H1 (cell line): ENCODE measurements around the gene AQP6. TPM values are rescaled to one million over a fixed set of nuclear protein-coding genes. Genes with fewer than 3 reads are reported as not detected.

ENCODE experiments used
- CTCF ChIA-PET: fragments of 300-600 bp; sonication (Branson Sonifier 250); formaldehyde crosslinking; loops from one replicate; lab custom pipeline; 2021; ENCODE audit not compliant: partially characterized antibody; lab: Charles Lee
- POLR2A ChIA-PET: fragments of 300-600 bp; sonication (Branson Sonifier 250); formaldehyde crosslinking; loops from one replicate; lab custom pipeline; 2021; ENCODE audit warnings: inconsistent platforms; ENCODE audit not compliant: partially characterized antibody; lab: Charles Lee
- DNase-seq, 2 experiments: peaks; one replicate each; pipeline versions ENCODE4 v3.0.0 to v3.0.0-alpha.2; 2010 to 2022; ENCODE audit warnings: low spot score in 2 of 2, low read depth in 1 of 2, mixed read lengths in 1 of 2
- FAIRE-seq: peaks from 2 replicates; lab custom pipeline; 2011; peaks lifted over from hg19 to GRCh38; lab: Jason Lieb, UNC
- H2AFZ ChIP-seq: 2 replicates; pipeline ENCODE4 v1.8.1; 2012; ENCODE audit warnings: low read length, inconsistent platforms
- H2AK5ac ChIP-seq: 2 replicates; pipeline ENCODE4 v1.6.1; 2013; ENCODE audit warnings: low read depth, low read length
- H2BK120ac ChIP-seq: replicated peaks from 2 replicates; pipeline ENCODE3; 2013; ENCODE audit warnings: low read depth, low read length, inconsistent platforms
- H2BK12ac ChIP-seq: 2 replicates; pipeline ENCODE4 v1.6.1; 2013; ENCODE audit warnings: low read depth, low read length
- H2BK15ac ChIP-seq: 2 replicates; pipeline ENCODE4 v1.6.1; 2013; ENCODE audit warnings: low read length
- H2BK20ac ChIP-seq: 2 replicates; pipeline ENCODE4 v1.6.1; 2013; ENCODE audit warnings: low read length
- H2BK5ac ChIP-seq: 2 replicates; pipeline ENCODE4 v1.6.1; 2013; ENCODE audit warnings: low read depth, low read length
- H3K14ac ChIP-seq: 2 replicates; pipeline ENCODE4 v1.6.1; 2013; ENCODE audit warnings: inconsistent platforms; ENCODE audit not compliant: insufficient read length
- H3K18ac ChIP-seq: 2 replicates; pipeline ENCODE4 v1.6.1; 2013; ENCODE audit warnings: low read length; ENCODE audit errors: extremely low read depth
- H3K23ac ChIP-seq: 2 replicates; pipeline ENCODE4 v1.6.1; 2013; ENCODE audit warnings: inconsistent platforms; ENCODE audit not compliant: insufficient read length
- H3K23me2 ChIP-seq: 2 replicates; pipeline ENCODE4 v1.6.1; 2013; ENCODE audit warnings: low read depth, low read length
- H3K27ac ChIP-seq: 2 replicates; pipeline ENCODE4 v1.6.1; 2011; ENCODE audit warnings: low read depth, low read length, inconsistent platforms
- H3K27me3 ChIP-seq, 4 experiments: replicated peaks in 1 of 4; 1 replicate in 1 of 4; 2 replicates in 3 of 4; pipeline versions ENCODE4 v1.6.1 to v1.8.1; 2011 to 2013; ENCODE audit warnings: low read length in 3 of 4, mild to moderate bottlenecking in 3 of 4, inconsistent platforms in 2 of 4, mixed read lengths in 2 of 4, moderate library complexity in 1 of 4; ENCODE audit not compliant: control insufficient read depth in 3 of 4, insufficient read depth in 3 of 4; ENCODE audit errors: extremely low read depth in 1 of 4
- H3K36me3 ChIP-seq, 4 experiments: 2 replicates each; pipeline versions ENCODE4 v1.6.1 to v1.8.1; 2011 to 2013; ENCODE audit warnings: mild to moderate bottlenecking in 4 of 4, low read length in 3 of 4, moderate library complexity in 2 of 4, control low read depth in 1 of 4, inconsistent platforms in 1 of 4; ENCODE audit not compliant: insufficient read depth in 4 of 4, control insufficient read depth in 2 of 4
- H3K4ac ChIP-seq: replicated peaks from 2 replicates; pipeline ENCODE3; 2013; ENCODE audit warnings: low read length, low read depth, mixed read lengths, inconsistent platforms; ENCODE audit not compliant: insufficient read length
- H3K4me1 ChIP-seq, 4 experiments: replicated peaks in 1 of 4; 1 replicate in 1 of 4; 2 replicates in 3 of 4; pipeline versions ENCODE4 v1.6.1 to v1.8.1; 2011 to 2013; ENCODE audit warnings: low read length in 3 of 4, inconsistent platforms in 2 of 4, mixed read lengths in 1 of 4; ENCODE audit not compliant: insufficient read depth in 4 of 4, control insufficient read depth in 3 of 4
- H3K4me2 ChIP-seq, 2 experiments: 2 replicates each; pipeline versions ENCODE4 v1.6.1 to v1.8.1; 2011 to 2013; ENCODE audit warnings: low read depth in 2 of 2, low read length in 2 of 2, control low read depth in 1 of 2, inconsistent platforms in 1 of 2, mild to moderate bottlenecking in 1 of 2; ENCODE audit not compliant: insufficient read depth in 1 of 2
- H3K4me3 ChIP-seq, 4 experiments: fragments of 200-600, 300-600 bp in 1 of 4; sonication (generic), shearing (Covaris generic), sonication (Bioruptor Twin) in 1 of 4; 2 replicates each; pipeline versions ENCODE4 v1.5.1 to v1.8.1; 2011 to 2016; ENCODE audit warnings: low read length in 4 of 4, low read depth in 3 of 4, control low read depth in 2 of 4, inconsistent platforms in 2 of 4, mild to moderate bottlenecking in 2 of 4, mixed read lengths in 1 of 4, moderate library complexity in 1 of 4; ENCODE audit not compliant: insufficient read depth in 2 of 4; ENCODE audit errors: extremely low read depth in 1 of 4
- H3K56ac ChIP-seq: replicated peaks from 2 replicates; pipeline ENCODE3; 2013; ENCODE audit warnings: low read depth, mild to moderate bottlenecking, mixed read lengths, low read length, inconsistent platforms; ENCODE audit not compliant: insufficient read length
- H3K79me1 ChIP-seq: 2 replicates; pipeline ENCODE4 v1.6.1; 2013; ENCODE audit warnings: low read depth, low read length, control low read depth
- H3K79me2 ChIP-seq, 2 experiments: 2 replicates each; pipeline versions ENCODE4 v1.6.1 to v1.8.1; 2012 to 2013; ENCODE audit warnings: low read length in 2 of 2, mild to moderate bottlenecking in 2 of 2, inconsistent platforms in 1 of 2; ENCODE audit not compliant: insufficient read depth in 2 of 2, control insufficient read depth in 1 of 2
- H3K9ac ChIP-seq, 4 experiments: replicated peaks in 1 of 4; 1 replicate in 1 of 4; 2 replicates in 3 of 4; pipeline versions ENCODE4 v1.6.1 to v1.8.1; 2011 to 2013; ENCODE audit warnings: low read depth in 3 of 4, low read length in 3 of 4, control low read depth in 2 of 4, mild to moderate bottlenecking in 2 of 4, moderate library complexity in 2 of 4, inconsistent platforms in 1 of 4; ENCODE audit errors: extremely low read depth in 1 of 4
- H3K9me3 ChIP-seq, 2 experiments: 2 replicates each; pipeline versions ENCODE4 v1.6.1 to v1.8.1; 2012 to 2013; ENCODE audit warnings: mild to moderate bottlenecking in 2 of 2, moderate library complexity in 2 of 2, control low read depth in 1 of 2, inconsistent platforms in 1 of 2, low read depth in 1 of 2, low read length in 1 of 2, mixed read lengths in 1 of 2; ENCODE audit not compliant: insufficient read depth in 2 of 2
- H4K20me1 ChIP-seq, 2 experiments: replicated peaks in 1 of 2; 2 replicates each; pipeline versions ENCODE3 to v1.8.1; 2011 to 2013; ENCODE audit warnings: inconsistent platforms in 2 of 2, low read length in 2 of 2, mild to moderate bottlenecking in 1 of 2; ENCODE audit not compliant: insufficient read depth in 2 of 2, control insufficient read depth in 1 of 2
- H4K5ac ChIP-seq: 2 replicates; pipeline ENCODE4 v1.6.1; 2013; ENCODE audit warnings: low read length, low read depth, mixed read lengths, inconsistent platforms; ENCODE audit not compliant: insufficient read length
- H4K8ac ChIP-seq: 2 replicates; pipeline ENCODE4 v1.8.0; 2013; ENCODE audit warnings: mild to moderate bottlenecking, moderate library complexity, low read length, inconsistent platforms; ENCODE audit not compliant: insufficient read depth; ENCODE audit errors: extremely low read depth
- H4K91ac ChIP-seq: replicated peaks from 2 replicates; pipeline ENCODE3; 2013; ENCODE audit warnings: low read length, mixed read lengths, inconsistent platforms; ENCODE audit not compliant: insufficient read length
- CBX5 ChIP-seq: fragments of 300-800, 300-1000 bp; sonication (generic); IDR thresholded peaks from 2 replicates; pipeline ENCODE4 v1.7.1; 2016; ENCODE audit warnings: antibody characterized with exemption, low read length, low read depth
- CTCF ChIP-seq, 3 experiments: IDR thresholded peaks; 1 replicate in 2 of 3; 2 replicates in 1 of 3; pipeline versions ENCODE4 v1.5.1 to v1.6.1; 2011; ENCODE audit warnings: low read length in 3 of 3, mild to moderate bottlenecking in 3 of 3, inconsistent platforms in 2 of 3, low read depth in 1 of 3, moderate library complexity in 1 of 3; ENCODE audit not compliant: insufficient read depth in 1 of 3; ENCODE audit errors: control extremely low read depth in 1 of 3
- EZH2 ChIP-seq: fragments of 200-600 bp; sonication (generic); IDR thresholded peaks from 2 replicates; pipeline ENCODE4 v1.7.1; 2012; ENCODE audit warnings: low read depth, mild to moderate bottlenecking, moderate library complexity, low read length, inconsistent platforms; ENCODE audit not compliant: severe bottlenecking
- FOSL1 ChIP-seq: IDR thresholded peaks from 2 replicates; pipeline ENCODE4 v1.6.1; 2011; ENCODE audit warnings: mild to moderate bottlenecking, low read depth, low read length, moderate library complexity; ENCODE audit not compliant: insufficient read depth
- JUN ChIP-seq: IDR thresholded peaks from 2 replicates; pipeline ENCODE4 v1.6.1; 2011; ENCODE audit warnings: low read depth, mild to moderate bottlenecking, improper control_type of control experiment, low read length
- PHF8 ChIP-seq: fragments of 200-600 bp; sonication (generic); conservative IDR thresholded peaks from 2 replicates; pipeline ENCODE4 v1.7.1; 2012; ENCODE audit warnings: low read depth, mild to moderate bottlenecking, inconsistent platforms, low read length, moderate library complexity
- POLR2AphosphoS5 ChIP-seq: IDR thresholded peaks from 2 replicates; pipeline ENCODE4 v1.6.1; 2011; ENCODE audit warnings: low read depth, low read length
- RFX5 ChIP-seq: IDR thresholded peaks from 2 replicates; pipeline ENCODE4 v1.6.1; 2011; ENCODE audit warnings: low read depth, low read length, improper control_type of control experiment, borderline replicate concordance
- SAP30 ChIP-seq: fragments of 300-600 bp; sonication (generic); IDR thresholded peaks from 2 replicates; pipeline ENCODE4 v1.7.1; 2012; ENCODE audit warnings: low read length, moderate library complexity, mild to moderate bottlenecking, inconsistent platforms; ENCODE audit not compliant: insufficient read depth, insufficient replicate concordance
- SIRT6 ChIP-seq: IDR thresholded peaks from one replicate; pipeline ENCODE4 v1.7.1; 2012; ENCODE audit warnings: low read length, inconsistent platforms
- TAF1 ChIP-seq: IDR thresholded peaks from 2 replicates; pipeline ENCODE4 v1.6.1; 2011; ENCODE audit warnings: mild to moderate bottlenecking, low read depth, low read length
- TAF7 ChIP-seq: optimal IDR thresholded peaks from 2 replicates; pipeline ENCODE3; 2011; ENCODE audit warnings: low read depth, mild to moderate bottlenecking, inconsistent platforms, low read length, moderate library complexity, borderline replicate concordance
- TCF12 ChIP-seq: IDR thresholded peaks from 2 replicates; pipeline ENCODE4 v1.6.1; 2011; ENCODE audit warnings: low read depth, mild to moderate bottlenecking, low read length
- polyA plus RNA-seq, 7 experiments: library from polyadenylated mRNA; depleted of rRNA in 3 of 7; stranded (reverse) in 5 of 7; unstranded in 2 of 7; fragments of >200 nt in 5 of 7; fragments of 200-250 nt in 2 of 7; gene quantifications; 1 replicate in 5 of 7; 2 replicates in 1 of 7; 4 replicates in 1 of 7; pipeline versions ENCODE4 v1.2.1 to v1.2.3, GENCODE V29; 2011 to 2013; ENCODE audit warnings: missing spikeins in 2 of 7, mixed read lengths in 2 of 7
- total RNA-seq: library from RNA; stranded (reverse); fragmentation: NEBNext Ultra II Directional; extraction: Animal tissue kit (Norgen Biotek cat#: 25700); gene quantifications from 2 replicates; pipeline ENCODE4 v1.2.1, GENCODE V29; 2021

Gene AQP6
- total and polyA plus RNA-seq, 2 of the 8 experiments (the other 6 are each of a cell fraction or from before 2014, with no cell fraction given) = 0.03 to 0.17 TPM

- no peak overlapping the region for H4K8ac ChIP-seq
- ChIA-PET POLR2A (no interaction called here), CTCF (interaction anchor here (0.6 to 7.8 kb wide), 4 partner anchors 10 to 336 kb away, joined by 3 to 86 read pairs (median 15); no protein-coding TSS in a partner anchor)
- no peak overlapping the region for H4K5ac ChIP-seq
- no peaks in the 10 kb centered on the region for H3K79me2 ChIP-seq
- H4K91ac ChIP-seq = no peak overlapping the region
- H3K4me3 ChIP-seq = no peak overlapping the region
- H2BK5ac ChIP-seq = no peak overlapping the region
- H4K20me1 ChIP-seq = no peaks in the 10 kb centered on the region
- no peak overlapping the region for H3K4ac ChIP-seq
- H3K79me1 ChIP-seq = no peaks in the 10 kb centered on the region
- H3K27me3 ChIP-seq = peaks cover 12 to 60% (median 51%) of the 10 kb centered on the region in 4 experiments
- no peak overlapping the region for H2BK20ac ChIP-seq
- H3K14ac ChIP-seq = no peak overlapping the region
- no peak overlapping the region for H3K56ac ChIP-seq
- no peak overlapping the region for H3K18ac ChIP-seq
- no peak overlapping the region for H3K9ac ChIP-seq
- H3K23me2 ChIP-seq = peaks cover 6% of the 10 kb centered on the region; the same call in 1 of the 2 replicates
- DNase-seq (no peak), FAIRE-seq (no peak)
- H3K4me1 ChIP-seq = peaks cover 4 to 24% (median 17%) of the 10 kb centered on the region in 4 experiments
- no peak overlapping the region for H2BK120ac ChIP-seq
- peak overlapping the region; percentile 77; the same call in 1 of the 2 replicates for H2AK5ac ChIP-seq
- H2AFZ ChIP-seq = no peak overlapping the region
- no peak overlapping the region for H3K23ac ChIP-seq
- no peak overlapping the region for H3K4me2 ChIP-seq
- H2BK12ac ChIP-seq = peak overlapping the region; percentile 56; the same call in 1 of the 2 replicates
- no peaks in the 10 kb centered on the region for H3K36me3 ChIP-seq
- no peaks in the 10 kb centered on the region for H3K9me3 ChIP-seq
- H3K27ac ChIP-seq = no peak overlapping the region
- no peak overlapping the region for H2BK15ac ChIP-seq
- no peak for TF ChIP-seq SAP30
- TF ChIP-seq TAF1 = no peak
- TF ChIP-seq CTCF (IDR thresholded peaks at IDR 0.05; ENCODE audit: control extremely low read depth in 1 of 3, insufficient read depth in 1 of 3, low read depth in 1 of 3, low read length in 3 of 3) = no peak
- TF ChIP-seq JUN = no peak
- TF ChIP-seq SIRT6 = no peak
- TF ChIP-seq TCF12 = no peak
- no peak for TF ChIP-seq RFX5
- no peak for TF ChIP-seq EZH2
- TF ChIP-seq CBX5 = no peak
- TF ChIP-seq POLR2AphosphoS5 = no peak
- TF ChIP-seq PHF8 = no peak
- no peak for TF ChIP-seq FOSL1
- TF ChIP-seq TAF7 = no peak
Measured at GRCh38 chr12:49957570-49957967, 15.2 kb upstream of the AQP6 start.
